Activated T-cell treated with anti-CD3 and anti-CD28 coated beads for 24 hours (primary cell): ENCODE results near the gene SLC2A4.

Source experiments
- DNase-seq: peaks from one replicate; pipeline ENCODE4 v3.0.0-alpha.2; 2020; ENCODE audit warnings: low read depth

Gene SLC2A4

DNA sequence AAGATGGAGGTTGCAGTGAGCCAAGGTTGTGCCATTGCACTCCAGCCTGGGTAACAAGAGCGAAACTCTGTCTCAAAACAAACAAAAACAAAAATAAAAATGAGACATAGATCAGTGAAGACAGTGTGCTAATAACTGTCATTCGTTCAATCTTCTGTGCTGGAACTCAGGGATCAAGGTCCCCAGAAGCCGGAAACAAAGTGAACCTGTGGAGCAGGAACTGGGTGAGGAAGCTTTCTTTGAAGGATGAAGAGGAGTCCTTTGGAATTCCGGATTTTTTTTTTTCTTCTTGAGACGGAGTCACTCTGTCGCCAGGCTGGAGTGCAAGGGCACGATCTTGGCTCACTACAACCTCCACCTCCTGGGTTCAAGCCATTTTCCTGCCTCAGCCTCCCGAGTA is 2.1 kb upstream of the SLC2A4 start:
- no peak for DNase-seq

DNA sequence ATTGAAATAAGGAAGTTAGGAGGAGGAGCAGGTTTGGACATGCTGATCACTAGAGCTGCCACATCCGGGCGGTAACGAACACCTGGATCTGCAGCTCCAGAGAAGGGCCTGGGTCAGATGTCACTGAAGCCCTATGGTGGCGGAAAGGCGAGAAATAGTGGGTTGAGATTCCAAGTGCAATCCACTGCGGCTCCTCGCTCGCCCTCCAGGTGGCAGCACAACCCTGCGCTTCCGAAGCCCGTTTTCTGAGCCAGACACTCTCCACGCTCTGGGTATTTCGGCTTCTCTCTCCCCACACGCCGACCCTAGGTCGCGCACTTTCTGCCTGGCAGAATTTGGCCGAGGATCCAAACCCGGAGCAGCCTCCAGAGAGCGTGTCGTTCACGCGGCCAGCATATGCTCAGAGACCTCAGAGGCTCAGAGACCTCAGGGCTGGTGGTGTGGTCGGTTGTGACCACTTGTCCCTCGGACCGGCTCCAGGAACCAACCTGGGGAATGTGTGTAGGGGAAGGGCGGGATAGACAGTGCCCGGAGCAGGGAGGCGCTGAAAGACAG is 922 bp upstream of the SLC2A4 start:
- peak; percentile 78 for DNase-seq

DNA sequence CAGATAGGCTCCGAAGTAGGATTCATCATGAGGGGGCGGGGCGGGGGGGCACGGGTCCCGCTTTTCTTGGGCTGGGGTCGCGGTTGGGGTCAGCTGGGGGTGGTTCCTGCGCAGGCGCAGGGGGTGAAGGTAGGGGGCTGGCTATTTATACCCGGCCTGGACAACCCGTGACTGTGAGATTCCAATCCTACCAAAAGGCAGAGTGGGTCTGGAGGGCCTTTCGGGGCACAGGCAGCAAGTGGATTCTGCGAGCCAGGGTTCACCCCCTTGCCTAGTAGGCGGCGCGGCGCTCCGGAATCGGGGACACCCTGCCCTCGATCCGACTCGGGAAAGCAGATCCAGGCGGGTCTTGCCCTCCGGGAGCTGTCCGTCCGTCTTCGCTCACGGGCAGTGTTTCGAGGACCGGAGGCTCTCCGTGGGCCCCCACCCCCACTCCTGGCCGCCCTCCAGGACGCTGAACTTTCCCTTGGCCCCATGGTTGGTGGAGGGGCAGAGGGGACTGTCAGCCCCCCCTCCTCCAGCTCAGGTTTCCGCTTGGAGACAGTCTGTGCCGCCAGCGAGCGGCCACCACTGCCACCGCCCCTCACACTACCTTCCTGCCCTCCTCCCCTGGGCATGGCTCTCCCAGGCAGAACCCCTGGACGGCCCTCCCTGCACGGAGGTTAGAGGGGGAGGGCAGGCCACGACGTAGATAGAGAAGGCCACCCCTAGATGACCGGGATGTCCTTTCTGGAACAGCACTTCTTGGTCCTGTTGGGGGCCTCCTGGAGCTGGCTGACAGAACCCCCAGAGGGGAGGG is 634 bp downstream of the SLC2A4 start:
- no peak for DNase-seq

DNA sequence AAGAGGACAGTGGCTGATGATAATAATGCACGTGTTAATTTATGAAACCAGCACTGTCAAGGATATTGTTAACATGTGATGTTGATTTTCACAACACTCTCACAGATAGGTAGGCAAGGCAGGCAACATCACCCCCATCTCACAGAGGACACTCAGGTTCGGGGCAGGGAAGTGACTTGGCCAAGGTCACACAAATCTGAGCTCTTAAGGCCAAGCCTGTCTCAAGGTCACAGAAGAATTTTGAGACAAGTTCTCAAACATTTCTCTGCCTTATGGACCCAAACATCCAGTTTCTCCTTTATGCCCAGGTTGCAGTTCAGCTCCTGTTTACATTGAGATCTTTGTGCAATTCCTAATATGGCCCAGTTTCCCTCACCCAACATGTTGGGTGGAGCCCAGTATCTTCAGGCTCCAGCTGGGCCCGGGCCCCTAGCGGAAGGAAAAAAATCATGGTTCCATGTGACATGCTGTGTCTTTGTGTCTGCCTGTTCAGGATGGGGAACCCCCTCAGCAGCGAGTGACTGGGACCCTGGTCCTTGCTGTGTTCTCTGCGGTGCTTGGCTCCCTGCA is 1.3 kb downstream of the SLC2A4 start:
- DNase-seq = no peak

DNA sequence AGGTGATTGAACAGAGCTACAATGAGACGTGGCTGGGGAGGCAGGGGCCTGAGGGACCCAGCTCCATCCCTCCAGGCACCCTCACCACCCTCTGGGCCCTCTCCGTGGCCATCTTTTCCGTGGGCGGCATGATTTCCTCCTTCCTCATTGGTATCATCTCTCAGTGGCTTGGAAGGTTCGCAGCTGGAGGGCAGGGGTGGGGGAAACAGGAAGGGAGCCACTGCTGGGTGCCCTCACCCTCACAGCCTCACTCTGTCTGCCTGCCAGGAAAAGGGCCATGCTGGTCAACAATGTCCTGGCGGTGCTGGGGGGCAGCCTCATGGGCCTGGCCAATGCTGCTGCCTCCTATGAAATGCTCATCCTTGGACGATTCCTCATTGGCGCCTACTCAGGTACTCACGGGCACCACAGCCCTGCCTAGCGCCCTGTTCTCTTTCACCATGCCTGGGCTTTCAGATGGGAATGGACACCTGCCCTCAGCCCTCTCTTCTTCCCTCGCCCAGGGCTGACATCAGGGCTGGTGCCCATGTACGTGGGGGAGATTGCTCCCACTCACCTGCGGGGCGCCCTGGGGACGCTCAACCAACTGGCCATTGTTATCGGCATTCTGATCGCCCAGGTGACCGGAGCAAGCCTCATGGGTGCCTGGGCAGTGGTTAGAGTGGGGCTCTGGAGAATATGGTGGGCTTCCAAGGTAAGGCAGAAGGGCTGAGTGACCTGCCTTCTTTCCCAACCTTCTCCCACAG is 2.1 kb downstream of the SLC2A4 start:
- no peak for DNase-seq

DNA sequence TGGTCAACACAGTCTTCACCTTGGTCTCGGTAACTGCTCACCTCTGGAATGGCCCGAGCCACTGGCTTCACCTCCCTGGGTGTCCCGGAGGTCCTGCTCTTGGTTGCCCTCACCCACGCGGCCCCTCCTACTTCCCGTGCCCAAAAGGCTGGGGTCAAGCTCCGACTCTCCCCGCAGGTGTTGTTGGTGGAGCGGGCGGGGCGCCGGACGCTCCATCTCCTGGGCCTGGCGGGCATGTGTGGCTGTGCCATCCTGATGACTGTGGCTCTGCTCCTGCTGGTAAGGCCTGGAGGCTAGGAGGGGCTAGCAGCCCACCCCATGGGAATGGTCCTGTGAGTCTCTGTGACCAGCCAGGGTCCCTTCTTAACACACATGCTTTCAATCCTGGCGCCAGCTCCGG is 3.4 kb downstream of the SLC2A4 start:
- DNase-seq = no peak

DNA sequence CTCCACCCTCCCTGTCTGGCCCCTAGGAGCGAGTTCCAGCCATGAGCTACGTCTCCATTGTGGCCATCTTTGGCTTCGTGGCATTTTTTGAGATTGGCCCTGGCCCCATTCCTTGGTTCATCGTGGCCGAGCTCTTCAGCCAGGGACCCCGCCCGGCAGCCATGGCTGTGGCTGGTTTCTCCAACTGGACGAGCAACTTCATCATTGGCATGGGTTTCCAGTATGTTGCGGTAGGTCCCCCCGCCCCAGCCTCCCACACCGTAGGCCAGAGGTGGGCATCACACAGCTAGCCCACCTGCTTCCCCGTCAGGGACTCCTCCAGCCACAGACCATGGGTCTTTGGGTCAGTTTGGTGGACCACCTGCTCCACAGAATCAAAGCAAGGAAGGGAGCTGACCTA is 4.2 kb downstream of the SLC2A4 start:
- no peak for DNase-seq

DNA sequence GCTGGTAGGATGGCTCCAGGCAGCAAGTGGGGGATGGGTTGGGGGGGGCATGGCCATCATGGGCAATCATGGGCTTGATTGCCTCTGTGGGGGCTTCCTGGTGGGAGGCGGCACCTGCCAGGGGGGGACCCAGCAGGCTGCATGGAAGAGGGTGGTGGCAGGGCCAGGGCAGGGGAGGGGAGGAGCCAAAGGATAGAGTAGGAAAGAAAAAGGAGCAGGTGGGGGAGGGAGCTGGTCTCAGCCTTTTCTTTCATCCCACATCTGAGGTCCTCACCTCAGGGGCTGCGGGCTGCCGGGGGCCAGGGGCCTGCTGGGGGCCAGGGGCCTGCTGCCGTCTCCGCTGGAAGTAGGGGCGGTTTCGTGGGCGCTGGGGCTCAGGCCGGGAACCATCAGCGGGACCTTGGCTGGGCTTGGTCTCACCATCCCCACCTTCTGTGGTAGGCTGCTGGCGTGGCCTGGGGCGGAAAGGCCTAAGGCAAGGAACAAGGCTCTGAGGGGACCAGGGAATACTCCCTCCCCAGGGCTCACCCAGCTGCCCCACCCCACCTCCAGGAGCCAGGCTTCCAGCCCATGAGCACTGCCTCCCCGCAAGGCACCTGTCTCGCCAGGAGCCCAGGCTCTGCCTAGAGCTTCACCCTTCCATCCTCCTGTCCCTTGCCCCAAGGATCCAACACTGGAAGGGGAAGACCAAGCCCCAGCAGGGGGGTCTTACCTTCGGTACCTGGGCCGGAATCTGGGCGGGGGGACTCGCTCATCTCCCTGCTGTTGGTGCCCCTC is 7.9 kb downstream of the SLC2A4 start:
- no peak for DNase-seq

DNA sequence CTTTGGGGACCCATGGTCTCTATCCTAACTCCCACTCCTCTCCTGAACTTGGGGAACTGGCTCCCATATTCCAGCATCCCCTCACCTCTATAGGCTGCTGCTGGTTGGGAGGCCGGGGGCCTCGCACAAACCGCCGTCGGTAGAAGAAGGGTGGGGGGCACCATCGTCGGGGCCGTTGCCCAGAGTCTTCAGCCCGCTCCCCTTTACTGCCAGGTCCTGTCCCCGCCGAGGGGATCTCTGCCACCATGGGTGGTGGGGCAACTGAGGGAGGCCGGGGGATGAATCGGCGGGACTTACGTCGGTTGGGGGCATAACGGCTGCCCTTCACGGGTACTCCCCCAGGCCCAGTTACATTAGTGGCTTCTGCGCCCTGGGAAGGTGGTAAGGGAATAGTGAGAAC is 8.6 kb downstream of the SLC2A4 start:
- DNase-seq = no peak

DNA sequence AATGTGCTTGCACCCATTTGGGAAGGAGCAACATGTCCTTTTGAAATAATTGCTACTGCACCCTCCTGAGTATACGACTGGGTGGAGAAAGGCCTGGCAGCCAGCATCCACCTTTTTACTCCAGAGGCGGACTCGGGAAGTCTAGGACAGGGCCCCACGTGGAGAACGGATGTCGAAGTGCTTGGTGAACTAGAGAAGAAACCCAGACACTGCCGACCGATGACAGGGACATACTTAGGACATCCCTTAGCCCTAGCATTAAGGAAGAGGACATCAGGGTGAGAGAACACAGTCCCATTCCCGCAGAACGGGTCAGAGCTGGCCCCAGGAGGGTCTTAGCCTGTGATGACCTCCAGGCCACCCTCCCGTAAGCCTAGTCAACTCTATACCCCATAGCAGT is 9.2 kb downstream of the SLC2A4 start:
- DNase-seq = no peak

DNA sequence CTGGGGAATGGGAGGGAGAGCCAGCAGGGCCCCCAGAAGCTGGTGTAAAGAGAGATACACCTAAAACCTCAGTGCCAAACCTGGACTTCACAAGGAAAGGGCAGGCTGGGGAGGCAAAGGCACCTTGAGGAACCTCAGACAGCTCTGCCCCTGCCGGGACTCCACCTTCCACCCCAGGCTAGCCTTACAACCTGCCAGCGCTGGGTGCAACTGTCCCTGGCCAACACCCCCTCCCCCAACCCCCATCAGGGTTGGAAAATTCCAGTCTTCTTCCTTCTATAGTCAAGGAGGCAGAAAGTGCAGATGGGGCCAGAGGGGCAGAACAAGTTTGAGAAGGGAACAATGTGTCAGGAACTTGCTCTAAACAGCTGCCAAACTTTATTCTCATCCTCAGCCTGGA is 10.7 kb downstream of the SLC2A4 start:
- no peak for DNase-seq

DNA sequence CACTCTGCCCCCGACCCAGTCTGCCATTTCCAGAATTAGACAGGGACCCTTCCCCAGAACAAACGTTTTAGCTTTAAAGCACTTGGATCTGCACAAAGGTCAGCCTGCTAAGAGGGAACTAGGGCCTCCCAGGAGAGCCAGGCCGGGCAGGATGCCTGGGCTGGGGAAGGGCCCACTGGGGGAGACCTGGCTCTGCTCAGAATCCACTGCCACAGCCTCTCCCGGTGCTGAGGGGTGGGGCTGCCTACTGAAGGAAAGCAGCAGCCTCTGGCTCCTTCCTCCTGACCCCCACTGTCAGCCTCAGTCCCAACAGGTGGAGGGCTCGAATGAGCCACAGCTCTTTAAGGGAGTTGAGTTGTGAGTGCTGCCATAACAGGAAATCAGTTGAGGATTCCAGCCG is 11.2 kb downstream of the SLC2A4 start:
- DNase-seq = no peak

DNA sequence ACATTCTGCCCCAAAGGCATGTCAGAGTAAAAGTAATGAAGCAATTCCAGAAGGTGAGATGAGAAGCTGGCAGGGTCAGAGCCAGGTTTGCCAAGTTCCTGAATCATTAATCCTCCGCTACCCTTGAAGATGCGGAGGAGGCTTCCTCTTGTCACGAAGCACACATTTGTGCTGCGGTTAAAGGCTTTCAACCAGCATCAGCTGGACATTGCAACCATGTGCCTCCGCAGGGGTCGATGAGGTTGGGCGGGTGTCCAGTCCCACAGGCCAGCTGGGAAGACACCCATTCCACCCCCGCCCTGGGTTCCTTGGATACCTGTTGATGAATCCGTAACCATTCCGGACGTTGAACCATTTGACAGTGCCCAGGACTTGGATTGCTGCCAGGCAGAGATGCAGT is 11.6 kb downstream of the SLC2A4 start:
- DNase-seq = no peak

DNA sequence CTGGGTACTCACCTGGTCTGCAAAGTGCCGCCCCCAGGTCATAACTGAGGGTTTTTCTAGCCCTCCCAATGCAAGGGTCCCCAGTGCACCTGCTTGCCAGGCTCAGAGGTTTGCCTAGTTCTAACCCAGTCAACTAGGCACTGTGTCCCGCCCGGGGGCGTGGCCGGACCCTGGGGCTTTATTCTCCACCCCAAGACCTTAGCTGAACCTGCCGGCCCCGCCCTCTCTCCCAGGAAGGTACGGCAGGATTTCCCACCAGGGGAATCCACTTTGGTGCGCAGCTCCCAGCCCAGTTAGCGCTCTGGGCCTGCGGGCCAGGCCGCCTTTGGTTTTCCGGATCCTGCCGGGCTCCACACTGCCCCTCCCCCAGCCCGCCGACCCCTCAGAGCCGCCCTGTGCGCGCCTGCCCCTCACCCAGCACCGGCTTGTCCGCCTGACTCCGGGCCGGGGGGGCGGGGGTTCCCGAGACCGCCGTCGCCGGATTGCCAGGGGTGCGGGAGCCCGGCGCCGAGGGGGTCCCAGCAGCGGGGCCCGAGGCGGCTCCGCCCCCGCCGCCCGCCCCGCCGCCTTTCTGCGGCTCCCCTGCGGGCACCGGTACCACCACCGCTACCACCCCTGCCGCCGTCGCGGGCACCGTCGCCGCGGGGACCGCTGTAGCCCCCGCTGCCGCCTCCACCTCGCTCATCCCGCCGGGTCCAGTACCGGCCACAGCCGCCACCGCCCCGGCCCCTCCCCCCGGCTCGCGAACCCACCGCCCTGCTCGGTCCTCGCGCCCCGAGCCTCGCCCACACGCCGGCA is 12.5 kb downstream of the SLC2A4 start:
- DNase-seq = no peak

DNA sequence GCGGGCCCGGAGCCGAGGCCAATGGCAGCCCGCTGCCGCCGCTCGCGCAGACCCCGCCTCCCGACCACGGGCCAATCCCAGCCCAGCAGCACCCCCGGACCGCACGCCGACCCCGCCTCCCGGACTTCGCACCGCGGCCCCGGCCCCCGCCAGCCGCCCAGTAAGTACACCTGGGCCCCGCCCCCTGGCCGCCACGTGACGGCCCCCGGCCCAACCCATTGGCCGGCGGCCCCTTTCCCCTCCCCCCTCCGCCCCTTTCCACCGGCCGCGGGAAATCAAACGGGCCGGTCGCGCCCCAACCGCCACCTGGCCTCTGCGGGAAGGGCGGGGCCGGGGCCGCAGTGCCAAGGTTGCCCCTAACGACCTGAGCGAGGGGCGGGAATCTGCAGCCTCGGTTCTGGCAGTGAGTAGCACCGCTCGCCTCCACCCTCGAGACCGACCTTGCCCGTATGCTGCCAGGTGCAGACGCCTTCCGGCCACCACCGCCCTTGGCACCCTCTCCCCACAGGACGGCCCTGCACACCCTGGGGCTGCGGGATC is 13.2 kb downstream of the SLC2A4 start, which contains the start of gene YBX2:
Gene YBX2 (minus strand): TSS at position 26 of the 540 bp plus-strand sequence. CDS start 139 bp downstream, outside the sequence.
- DNase-seq = peak; percentile 47

DNA sequence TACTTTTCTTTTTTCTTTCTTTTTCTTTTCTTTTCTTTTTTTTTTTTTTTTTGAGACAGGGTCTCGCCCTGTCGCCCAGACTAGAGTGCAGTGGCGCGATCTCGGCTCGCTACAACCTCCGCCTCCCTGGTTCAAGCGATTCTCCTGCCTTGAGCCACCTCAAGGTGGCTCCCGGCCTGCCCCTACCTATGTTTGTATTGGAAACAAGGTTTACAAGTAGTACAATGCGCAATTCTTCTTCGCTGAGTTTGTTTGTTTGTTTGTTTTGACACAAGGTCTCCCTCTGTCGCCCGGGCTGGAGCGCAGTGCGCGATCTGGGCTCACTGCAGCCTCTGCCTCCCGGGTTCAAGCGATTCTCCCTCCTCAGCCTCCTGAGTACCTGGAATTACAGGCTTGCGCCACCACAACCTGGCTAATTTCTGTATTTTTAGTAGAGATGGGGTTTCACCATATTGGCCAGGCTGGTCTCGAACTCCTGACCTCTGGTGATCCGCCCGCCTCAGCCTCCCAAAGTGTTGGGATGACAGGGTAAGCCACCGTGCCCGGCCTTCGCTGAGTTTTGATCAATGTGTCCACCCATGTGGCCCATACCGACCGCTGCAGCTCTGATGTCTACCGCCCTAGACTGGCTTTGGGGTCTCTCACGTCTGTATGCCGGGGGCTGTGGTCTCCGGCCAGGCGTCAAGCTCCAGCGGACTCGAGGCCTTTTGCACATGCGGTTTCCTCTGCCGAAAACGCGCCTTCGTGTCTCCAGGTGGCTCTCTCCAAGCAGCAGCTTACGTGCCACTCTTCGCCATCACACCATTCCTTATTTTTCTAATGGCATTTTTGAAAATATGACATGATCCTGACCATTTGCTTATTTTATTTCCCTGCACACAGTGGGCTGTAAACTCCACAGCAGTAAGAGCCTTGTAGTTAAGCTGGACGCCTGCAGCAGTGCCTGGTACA is 14.0 kb downstream of the SLC2A4 start:
- DNase-seq = no peak

DNA sequence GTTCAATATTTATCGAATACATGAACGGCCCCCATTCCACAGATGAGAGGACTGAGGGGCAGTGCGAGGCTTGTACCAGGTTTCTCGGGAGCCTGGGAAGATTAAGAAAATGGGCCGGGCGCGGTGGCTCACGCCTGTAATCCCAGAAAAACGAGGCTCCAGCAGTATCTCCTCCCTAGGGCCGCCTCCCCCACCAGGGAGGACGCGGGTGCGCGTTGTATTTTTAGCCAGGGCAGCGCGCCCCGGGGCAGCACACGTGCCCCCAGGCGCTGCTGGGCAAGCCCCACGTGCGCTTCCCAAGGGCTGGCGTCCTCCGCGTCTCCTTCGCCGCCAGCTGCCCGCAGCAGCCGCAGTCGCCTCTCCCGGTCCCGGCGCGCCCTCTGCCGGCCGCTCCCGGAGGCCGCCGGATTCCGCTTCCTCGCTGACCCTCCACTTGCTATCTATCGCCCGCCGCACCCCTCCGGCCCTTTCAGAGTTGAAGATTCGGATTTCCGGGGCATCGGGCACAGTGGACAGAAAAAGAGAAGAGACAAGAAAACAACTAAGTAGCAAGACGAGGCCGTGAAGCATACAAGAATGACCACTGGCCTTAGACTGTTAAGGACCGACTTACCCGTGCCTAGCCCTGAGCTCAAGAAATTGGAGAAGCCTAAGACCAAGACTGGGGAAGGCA is 14.8 kb downstream of the SLC2A4 start:
- DNase-seq = peak; percentile 56

DNA sequence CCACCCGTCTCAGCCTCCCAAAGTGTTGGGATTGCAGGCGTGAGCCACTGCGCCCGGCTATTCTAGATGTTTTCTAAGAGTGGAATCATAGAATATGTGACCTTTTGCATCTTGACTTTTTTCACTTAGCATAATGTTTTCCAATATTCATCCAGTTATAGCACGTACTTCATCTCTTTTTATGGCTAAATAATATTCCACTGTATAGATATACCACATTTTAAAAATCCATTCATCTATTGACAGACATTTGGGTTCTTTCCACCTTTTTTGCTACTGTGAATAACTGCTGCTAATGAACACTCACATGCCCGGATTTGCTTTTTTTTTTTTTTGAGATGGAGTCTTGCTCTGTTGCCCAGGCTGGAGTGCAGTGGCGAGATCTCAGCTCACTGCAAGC is 22.7 kb downstream of the SLC2A4 start:
- no peak for DNase-seq
